Left hindlimb (tissue), 1 donor: ENCODE data around the gene SYT9.
"Not testable (repeated sequence)": the region's sequence is repeated elsewhere in the genome, so short reads cannot be mapped to it uniquely, and the experiment has no call there.

Source experiments
- DNase-seq: peaks from one replicate; pipeline ENCODE4 v3.0.0-alpha.2; 2018

SYT9 gene

DNA sequence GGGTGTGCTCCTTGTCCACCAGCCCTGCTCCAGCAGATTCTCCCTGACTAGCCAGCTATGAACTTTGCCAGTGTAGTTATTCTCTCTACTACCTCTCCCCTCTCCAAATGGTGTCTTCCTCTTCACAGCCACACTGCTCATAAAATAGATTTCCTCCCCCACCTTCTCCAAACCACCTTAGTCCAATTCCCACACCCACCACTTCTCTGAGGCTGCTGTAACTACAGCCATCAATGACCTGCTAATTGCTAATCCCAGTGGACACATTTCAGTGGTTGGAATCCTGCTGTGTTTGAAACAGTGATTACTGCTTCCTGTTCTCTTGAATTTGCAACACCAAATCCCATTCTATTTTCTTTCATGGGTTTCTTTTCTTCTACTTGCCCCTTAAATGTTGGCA, 23.4 kb downstream of the SYT9 start:
- no peak for DNase-seq

DNA sequence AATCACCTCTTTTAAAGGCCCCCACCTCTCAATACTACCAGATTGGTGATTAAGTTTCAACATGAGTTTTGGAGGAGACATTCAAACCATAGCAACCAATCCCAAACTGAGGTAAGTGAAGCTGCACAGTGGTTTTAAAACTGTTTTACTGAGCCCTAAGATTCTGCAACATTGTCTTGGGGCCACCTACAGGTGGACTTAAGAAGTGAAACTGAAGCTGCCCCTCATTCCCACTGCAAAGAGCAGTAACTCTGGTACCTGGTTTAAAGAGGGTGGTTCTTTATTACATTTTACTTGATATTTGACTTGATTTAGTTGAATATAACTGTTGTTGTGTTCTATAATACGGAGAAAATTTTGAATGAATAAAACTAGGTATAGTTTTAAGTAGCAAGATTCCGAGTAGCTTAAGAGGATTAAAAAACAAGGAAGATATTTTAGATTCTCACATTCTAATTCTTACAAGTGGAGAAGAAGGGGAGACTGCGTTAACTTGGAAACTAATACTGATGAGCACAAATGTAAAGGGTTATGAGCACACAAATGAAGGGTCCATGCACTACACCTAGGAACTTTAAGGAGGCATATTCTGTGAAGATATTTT, 26.7 kb downstream of the SYT9 start:
- DNase-seq = no peak

DNA sequence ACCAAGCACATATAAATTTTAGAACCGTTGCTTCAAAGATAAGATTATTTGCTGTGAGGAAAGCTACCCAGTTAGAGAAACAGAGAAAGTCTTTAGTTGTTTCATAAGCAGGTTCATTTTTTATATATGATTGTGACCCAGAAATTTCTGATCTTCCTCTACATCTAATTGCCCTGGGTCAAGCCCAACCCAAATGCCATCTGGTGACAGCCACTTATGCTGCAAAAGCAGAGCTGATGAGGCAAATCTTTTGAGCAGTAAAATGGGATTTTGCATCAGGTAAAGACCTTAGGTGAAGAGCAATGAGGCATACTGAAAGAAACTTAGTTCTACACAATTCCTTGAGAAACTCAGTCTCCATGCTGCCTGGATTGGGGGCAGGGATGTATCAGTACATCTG, 28.0 kb downstream of the SYT9 start:
- DNase-seq = no peak

DNA sequence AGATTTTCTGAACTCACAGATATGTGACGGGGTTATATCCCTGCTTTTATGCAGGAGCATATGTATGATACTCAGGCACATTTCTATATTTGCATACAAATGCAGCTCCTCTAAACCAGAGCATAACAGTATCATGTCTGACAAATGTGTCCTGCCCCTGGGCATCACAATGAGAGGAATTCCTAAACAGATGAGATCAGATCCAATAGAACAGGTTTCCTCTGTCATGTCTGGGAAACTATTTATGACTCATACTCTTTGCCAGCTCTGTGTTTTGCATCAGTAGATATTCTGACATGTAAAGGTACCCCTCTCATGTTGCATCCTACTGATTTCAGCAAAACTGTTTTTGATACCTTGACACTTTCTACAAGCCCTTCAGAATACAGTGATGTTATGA, 29.4 kb downstream of the SYT9 start:
- DNase-seq = no peak

DNA sequence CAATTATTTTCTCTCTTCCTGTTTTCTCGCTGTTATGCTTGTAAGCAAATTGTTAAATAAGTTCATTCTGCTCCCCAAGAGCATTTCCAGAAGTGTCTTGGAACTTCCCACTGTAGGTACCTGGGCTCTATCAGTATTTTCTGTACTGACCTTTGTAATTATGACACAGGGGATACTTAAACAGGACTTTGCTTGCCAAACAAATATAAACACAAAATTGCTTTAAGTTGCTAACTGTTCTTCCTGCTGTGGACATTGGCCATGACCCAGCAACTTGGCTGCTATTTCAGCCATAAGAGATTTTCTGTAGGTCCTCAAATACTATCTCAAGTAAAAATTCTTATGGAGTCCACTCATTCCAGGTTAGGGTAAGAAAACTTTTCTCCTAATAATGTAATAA, 30.1 kb downstream of the SYT9 start:
- DNase-seq = no peak

DNA sequence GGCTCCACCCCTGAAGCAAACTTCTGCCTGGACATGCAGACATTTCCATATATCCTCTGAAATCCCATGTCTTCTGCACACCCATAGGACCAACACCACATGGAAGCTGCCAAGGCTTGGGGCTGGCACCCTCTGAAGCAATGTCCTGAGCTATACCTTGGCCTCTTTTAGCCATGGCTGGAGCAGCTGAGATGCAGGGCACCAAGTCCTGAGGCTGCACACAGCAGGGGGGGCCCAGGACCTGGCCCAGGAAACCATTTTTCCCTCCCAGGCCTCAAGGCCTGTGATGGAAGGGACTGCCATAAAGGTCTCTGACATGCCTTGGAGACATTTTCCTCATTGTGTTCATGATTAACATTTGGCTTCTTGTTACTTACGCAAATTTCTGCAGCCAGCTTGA, 34.5 kb downstream of the SYT9 start:
- no peak for DNase-seq

DNA sequence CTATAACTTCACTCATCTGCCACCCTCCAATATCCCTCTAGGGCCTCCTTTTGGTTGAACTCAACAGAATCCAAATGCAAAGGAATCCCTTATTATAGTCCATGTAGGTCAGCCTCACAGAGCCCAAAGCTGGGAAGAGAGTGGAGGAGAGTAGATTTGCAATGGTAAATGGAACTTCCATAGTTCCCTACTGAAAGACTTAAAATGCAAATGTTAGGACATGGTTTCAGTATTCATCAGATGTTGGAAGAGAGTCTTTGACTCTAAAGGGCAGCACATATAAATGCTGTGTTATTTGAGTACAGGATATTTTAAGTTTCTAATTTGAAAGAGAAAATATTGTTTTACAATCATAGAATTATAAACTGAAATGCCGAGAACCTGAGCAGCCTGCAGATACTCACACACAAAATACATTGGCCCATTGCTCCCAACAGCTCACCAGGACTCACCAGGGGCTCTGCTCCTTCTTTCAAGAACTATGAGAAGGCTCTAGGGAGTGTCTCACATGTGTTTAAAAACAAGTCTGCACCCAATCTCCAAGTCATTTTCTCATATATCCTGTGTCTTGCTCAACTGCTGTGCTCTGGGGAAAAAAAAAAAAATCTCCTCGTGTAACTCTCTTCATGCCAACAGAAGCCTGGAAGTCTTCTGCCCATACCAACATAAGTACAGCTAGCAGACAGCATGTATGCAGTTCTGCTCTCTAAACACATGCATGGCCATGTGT, 39.6 kb downstream of the SYT9 start:
- no peak for DNase-seq

DNA sequence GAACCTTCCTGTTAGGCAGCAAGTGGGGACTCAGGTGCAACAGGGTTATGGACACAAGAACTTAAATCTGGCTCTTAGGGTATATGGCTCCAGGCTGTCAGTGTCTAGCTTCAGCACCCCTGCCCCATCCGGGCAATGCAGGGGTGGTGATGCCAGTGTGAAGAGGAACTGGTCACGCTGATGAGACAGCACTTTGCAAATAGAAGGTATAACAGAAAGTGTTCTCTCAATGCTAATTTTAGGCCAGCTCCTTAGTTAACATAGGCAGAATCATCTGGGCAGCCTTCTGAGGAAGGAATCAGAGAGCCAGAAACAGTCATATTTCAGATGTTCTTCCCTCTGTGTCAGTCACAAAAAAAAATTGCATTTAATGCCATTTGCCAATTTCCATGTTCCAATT, 41.2 kb downstream of the SYT9 start:
- DNase-seq = no peak

DNA sequence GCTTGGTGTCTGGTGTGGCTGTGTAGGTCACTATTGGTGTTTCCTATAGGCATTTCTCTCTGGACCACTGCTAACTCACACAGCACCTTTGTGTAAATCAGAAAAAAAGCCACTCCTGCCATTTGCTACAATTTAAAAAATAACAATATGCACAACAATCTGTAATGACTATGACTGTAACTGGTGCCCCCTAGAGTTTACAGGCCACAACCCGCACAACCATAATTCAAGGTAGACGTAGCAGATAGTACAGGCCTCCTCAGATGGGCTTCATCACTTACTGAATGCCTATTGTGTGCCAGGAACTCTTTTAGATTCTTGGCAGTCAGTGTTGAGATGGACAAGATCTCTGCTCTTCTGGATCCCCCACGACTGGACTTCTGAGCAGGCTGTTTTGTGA, 47.7 kb downstream of the SYT9 start:
- no peak for DNase-seq

DNA sequence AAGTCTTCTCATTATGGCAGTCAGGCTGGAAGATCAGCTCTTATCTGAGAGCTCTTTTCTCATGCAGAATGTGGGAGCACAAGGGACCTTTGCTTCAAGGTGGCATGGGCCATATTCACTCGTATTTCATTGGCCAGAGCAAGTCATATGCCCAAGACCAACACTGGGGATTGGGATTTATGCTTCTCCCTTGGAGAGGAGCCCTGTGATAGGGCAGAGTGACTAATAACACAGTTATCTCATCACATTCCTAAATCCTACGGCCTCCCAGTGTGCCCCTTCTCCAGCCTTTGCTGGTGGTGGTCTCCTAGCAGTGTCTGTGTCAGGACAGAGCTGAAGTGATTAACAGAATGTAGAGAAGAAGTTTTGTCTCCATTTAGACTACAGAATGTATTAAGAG, 48.6 kb downstream of the SYT9 start:
- no peak for DNase-seq

DNA sequence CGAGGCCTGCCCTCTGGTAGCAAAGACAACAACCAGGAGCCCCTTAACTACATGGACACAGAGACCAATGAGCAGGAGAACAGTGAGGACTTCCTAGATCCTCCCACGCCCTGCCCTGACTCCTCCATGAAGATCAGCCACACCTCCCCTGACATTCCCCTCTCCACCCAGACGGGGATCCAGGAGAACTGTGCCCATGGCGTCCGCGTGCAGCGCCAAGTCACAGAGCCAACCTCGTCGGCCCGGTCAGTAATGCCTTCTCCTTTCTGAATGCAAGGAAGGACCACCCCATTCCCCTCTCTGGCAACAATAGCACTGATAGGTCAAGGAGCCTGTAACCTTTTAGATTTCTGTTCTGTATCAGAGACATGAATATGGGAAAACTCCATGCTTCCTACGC, 51.4 kb downstream of the SYT9 start:
- DNase-seq = no peak

DNA sequence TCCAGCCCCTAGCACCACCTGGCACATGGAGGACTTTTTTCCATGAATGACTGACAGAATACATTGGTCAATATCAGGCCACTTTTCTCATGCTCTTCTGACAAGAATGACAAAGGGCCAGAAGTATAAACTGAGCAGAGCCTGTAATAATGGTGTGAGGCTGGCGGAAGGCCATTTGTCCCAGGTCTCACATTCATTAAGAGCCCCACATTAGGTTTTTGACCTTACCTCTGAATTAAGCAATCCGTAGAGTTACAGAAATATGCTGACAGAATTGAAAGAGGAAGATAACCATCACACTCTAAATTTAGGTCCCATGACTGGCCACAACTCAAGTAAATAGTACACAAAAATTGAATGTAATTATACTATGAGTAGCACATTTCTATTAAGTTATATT, 55.2 kb downstream of the SYT9 start:
- no peak for DNase-seq

DNA sequence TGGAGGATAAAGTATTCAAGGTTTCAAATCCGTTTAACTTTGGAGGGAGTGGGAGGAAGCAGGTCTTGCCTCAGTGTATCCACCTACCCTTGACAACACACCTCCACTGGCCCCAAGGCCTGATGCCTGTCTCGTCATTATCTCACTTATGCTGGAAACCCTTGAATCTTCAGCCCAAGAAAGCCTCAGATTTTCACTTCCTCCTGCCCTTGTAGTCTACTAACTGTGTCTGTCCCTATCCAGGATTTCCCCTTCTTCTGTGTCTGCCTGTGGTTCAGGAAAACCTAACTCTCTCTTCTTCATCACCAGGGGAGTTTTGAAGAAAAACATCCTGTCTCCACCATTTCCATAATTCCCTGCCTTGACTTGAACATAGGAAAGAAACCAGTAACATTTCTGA, 56.1 kb downstream of the SYT9 start:
- DNase-seq = no peak

DNA sequence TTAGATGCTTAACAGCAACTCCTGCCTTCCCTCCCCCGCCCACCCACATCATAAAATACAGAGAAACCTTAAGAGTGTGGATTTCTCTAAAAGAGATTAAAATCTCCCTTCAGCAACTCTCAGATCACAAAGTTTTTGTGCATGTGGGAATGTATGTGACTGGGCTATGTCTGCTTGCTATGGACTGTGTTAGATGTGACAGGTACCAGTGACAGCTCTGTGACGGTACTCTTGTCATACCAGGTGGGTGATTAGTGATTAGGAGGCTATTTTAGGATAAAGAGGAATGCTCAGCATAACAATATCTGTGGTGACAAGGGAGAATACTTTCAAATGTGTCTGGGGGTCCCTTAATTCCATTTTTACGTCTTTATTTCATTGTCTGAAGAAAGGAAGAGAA, 60.2 kb downstream of the SYT9 start:
- no peak for DNase-seq

DNA sequence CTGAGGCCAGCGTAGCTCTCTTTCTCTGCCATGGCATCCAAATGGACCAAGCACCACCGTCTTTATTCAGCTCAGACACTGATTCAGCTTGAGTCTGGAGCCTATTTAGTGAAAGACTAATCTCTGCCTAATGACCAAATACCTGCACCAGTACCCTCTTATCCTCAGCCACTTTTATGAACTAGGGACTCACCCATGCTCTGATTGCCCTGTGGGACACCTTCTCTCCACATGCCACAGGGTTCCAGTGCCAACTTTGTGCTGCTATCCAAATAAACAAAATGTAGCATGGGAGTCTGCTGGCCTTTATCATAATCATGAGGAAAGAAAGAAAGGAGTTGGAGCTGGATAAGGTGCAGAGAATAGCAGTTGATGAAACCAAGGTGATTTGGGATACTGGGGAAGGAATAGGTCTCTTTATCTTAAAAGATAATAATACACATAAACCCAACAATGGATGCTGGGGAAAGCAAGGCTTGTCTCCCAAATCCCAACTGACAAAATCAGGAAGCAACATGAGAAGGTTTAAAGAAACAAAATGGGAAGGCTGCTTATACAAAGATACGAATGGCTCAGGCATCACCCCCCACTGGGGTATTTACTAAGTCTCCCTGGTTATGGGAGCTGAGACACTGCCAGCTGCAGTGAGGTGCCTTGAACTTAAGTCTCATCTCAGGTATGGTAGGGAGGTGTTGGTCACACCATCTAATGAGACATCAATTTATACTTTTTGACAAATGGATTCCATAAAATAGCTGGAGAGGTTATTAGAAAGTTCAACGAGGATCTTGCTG, 63.3 kb downstream of the SYT9 start:
- no peak for DNase-seq

DNA sequence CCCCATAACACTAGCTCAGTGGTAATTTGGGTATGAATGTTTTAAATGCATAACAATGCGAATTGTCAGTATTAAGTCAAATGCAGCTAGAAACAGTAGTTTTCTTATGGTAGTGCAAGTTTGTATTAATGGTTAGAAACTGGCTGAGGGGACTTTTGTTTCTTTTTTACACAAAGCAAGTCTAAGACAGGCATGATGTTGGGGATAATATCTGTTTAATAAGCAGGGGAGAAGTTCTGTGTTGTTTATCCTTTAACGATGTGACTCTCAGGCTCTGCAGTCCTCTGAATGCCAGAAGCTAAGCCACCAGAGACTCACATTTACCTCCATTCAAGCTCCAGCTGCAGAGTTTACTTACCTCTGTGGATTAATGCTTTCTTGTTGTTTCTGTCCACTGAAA, 67.8 kb downstream of the SYT9 start:
- DNase-seq = no peak

DNA sequence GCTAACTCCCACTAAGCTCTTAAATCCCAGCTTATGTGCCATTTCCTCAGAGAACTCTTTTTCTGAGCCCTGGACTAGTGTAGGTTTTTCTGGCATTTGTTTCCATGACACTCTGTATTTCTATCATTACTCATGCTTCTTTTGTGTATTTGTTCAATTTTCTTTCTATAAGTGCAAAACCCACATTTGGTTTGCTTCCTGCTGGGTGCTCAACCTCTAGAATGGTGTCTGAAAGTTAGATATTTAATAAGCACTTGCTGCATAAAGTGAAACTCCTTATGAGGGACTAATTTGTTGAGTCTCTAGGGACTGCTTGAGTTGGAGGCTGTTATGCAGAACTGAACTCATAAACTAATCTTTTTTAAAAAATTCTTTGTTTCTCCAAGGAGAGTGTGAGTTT, 68.6 kb downstream of the SYT9 start:
- DNase-seq = no peak

DNA sequence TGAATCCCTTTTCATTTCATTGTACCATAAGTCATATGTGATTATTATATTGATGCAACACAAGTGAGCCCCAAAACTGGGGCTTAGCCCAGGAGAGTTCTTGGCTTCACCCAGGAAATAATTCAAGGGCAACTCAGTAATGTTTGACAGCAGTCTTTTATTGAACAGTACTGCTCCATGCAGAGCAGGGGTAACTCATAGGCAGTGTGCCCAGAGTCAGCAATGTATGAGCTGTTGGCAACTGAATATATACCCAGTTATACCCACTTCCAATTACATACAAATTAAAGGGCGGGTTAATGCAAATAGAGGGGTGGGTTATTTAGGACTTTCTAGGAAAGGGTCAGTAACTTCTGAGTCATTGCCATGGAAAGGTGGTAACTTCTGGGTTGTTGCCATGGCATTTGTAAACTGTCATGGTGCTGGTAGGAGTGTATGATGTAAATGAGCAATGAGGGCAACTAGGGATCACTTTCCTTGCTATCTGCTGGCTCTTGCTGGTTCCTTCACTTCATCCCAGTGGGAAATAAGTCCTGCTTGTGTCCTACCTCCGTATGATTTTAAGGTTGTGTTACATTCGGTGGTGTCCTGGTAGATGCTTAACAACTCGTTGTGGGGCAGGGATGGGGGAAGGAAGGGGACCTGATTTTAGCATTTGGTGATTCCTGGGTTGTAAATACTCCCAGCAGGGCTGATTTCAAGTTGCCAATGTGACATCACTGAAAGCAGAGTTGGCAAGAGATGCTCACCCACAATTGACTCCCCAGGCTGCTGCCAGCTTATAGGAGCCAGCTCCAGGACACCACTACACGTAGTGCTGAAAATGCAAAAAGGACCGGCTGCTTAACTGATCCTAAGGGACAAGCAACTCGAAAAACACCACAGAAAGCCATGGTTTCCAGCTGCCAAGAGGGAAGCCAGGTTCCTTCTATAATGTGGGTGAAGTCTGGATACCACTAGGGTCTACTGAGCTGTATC, 70.1 kb downstream of the SYT9 start:
- DNase-seq = no peak

DNA sequence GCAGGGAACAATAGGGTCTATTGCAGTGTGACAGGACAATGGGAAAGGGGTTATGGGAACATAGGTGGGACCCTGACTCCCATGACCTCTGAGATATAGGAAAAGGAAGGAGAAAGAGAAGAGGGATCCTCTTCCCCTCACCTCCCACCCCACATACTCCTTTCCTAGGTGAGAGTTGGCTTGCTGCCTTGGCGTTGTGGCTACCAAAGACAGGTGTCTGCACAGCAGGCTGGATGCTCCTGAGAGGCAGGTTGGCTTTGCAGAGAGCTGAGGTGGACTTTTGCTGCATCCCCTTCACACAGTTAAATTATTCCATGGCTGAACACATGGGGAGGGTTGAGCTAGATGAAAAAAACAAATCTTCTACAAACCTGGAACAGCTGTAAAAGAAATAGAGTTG, 80.7 kb downstream of the SYT9 start:
- DNase-seq = no peak

DNA sequence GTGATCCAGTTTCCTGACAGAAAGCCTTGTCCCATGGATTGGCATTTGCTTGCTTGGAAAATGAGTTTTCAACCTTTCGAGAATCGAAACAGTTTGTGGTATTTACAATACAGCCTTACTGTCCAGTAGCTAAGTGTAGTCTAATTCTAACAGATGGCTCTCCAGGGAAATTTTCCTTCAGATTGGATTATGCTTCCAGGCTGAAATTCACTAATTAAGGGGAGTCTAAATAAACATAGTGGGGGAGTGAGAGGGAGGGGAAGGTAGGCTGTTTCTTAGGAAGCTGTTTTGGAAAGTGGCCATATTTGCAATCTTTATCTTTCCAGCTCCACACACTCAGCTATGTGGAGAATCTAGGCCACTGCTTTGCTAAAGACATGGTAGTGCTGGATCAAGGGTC, 81.3 kb downstream of the SYT9 start:
- DNase-seq = no peak

DNA sequence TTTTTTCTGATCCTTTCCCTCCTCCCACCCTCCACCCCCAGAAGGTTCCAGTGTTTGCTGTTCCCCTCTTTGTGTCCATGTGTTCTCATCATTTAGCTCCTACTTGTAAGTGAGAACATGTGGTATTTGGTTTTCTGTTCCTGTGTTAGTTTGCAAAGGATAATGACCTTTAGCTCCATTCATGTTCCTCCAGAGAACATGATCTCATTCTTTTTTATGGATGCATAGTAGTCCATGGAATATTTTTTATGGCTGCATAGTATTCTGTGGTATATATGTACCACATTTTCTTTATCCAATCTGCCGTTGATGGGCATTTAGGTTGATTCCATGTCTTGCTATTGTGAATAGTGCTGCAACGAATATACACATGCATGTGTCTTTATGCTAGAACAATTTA, 83.7 kb downstream of the SYT9 start:
- not testable (repeated sequence) for DNase-seq

DNA sequence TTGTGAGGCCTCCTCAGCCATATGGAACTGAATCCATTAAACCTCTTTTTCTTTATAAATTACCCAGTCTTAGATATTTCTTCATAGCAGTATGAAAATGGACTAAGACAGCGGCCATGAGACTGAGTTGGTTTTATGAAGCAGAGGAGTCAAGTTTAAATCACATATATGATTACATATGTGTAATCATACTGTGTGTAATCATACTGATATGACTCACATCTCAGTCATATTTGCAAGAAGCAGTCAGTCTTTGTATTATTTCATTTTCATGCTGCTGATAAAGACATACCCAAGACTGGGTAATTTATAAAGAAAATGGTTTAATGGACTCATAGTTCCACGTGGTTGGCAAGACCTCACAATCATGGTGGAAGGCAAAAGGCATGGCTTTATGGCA, 89.8 kb downstream of the SYT9 start:
- no peak for DNase-seq
